Fibroblast of lung (primary cell): ENCODE measurements around the gene NIPAL3. TPM values are rescaled to one million over a fixed set of nuclear protein-coding genes. Genes with fewer than 3 reads are reported as not detected.

Source experiments
- DNase-seq, 2 donors: peaks; one replicate each; pipeline versions ENCODE4 v3.0.0 to v3.0.0-alpha.2; 2010; ENCODE audit warnings: low read depth in 2 of 2
- H2AFZ ChIP-seq: 2 replicates; pipeline ENCODE4 v1.5.1; 2012; ENCODE audit warnings: low read length, control low read depth, inconsistent platforms
- H3K27ac ChIP-seq: 2 replicates; pipeline ENCODE4 v1.5.1; 2011; ENCODE audit warnings: low read length, control low read depth; ENCODE audit not compliant: insufficient read depth
- H3K27me3 ChIP-seq: 2 replicates; pipeline ENCODE4 v1.5.1; 2011; ENCODE audit warnings: mild to moderate bottlenecking, low read length; ENCODE audit not compliant: control insufficient read depth, insufficient read depth
- H3K36me3 ChIP-seq: 2 replicates; pipeline ENCODE4 v1.5.1; 2011; ENCODE audit warnings: low read length; ENCODE audit not compliant: control insufficient read depth, insufficient read depth
- H3K4me1 ChIP-seq: 2 replicates; pipeline ENCODE4 v1.5.1; 2011; ENCODE audit warnings: low read length; ENCODE audit not compliant: control insufficient read depth, insufficient read depth; ENCODE audit errors: extremely low read depth
- H3K4me2 ChIP-seq: 2 replicates; pipeline ENCODE4 v1.5.1; 2011; ENCODE audit warnings: low read length, control low read depth; ENCODE audit not compliant: insufficient read depth; ENCODE audit errors: extremely low read depth
- H3K4me3 ChIP-seq, 4 experiments: fragments of 200-600 bp in 1 of 4; sonication (generic) in 1 of 4; replicated peaks in 1 of 4; 2 replicates each; pipeline ENCODE4 v1.5.1; 2011 to 2016; ENCODE audit warnings: low read length in 4 of 4, low read depth in 3 of 4, mild to moderate bottlenecking in 3 of 4, control low read depth in 2 of 4, inconsistent platforms in 1 of 4, mixed read lengths in 1 of 4; ENCODE audit not compliant: insufficient read depth in 1 of 4; ENCODE audit errors: control extremely low read depth in 1 of 4
- H3K79me2 ChIP-seq: 2 replicates; pipeline ENCODE4 v1.5.1; 2012; ENCODE audit warnings: mild to moderate bottlenecking, low read length, inconsistent platforms; ENCODE audit not compliant: control insufficient read depth, insufficient read depth
- H3K9ac ChIP-seq: 2 replicates; pipeline ENCODE4 v1.5.1; 2011; ENCODE audit warnings: mild to moderate bottlenecking, low read length, control low read depth; ENCODE audit not compliant: insufficient read depth
- H3K9me3 ChIP-seq: 2 replicates; pipeline ENCODE4 v1.5.1; 2012; ENCODE audit warnings: low read depth, low read length; ENCODE audit not compliant: control insufficient read depth, insufficient read depth
- H4K20me1 ChIP-seq: 2 replicates; pipeline ENCODE4 v1.5.1; 2011; ENCODE audit warnings: low read length; ENCODE audit not compliant: control insufficient read depth, insufficient read depth; ENCODE audit errors: extremely low read depth
- EZH2 ChIP-seq: IDR thresholded peaks from 2 replicates; pipeline ENCODE4 v1.5.1; 2012; ENCODE audit warnings: low read length, control low read depth, mild to moderate bottlenecking; ENCODE audit errors: missing control alignments
- polyA minus RNA-seq: library from RNA; depleted of rRNA, polyadenylated mRNA; stranded (reverse); fragments of >200 nt; gene quantifications from 2 replicates; pipeline ENCODE4 v1.2.3, GENCODE V29; 2011; ENCODE audit warnings: low replicate concordance
- polyA plus RNA-seq, 2 donors: library from polyadenylated mRNA; depleted of rRNA in 1 of 2; stranded (reverse) in 1 of 2; unstranded in 1 of 2; fragments of >200 nt; gene quantifications; 2 replicates each; pipeline ENCODE4 v1.2.1, GENCODE V29; 2011 to 2012; ENCODE audit warnings: missing spikeins in 1 of 2
- total RNA-seq: library from RNA; depleted of rRNA; stranded (reverse); fragments of >200 nt; gene quantifications from 2 replicates; pipeline ENCODE4 v1.2.1, GENCODE V29; 2014
- TF ChIP-seq, protein P1 (sequence below), 2 donors: IDR thresholded peaks in 1 of 2; conservative IDR thresholded peaks in 1 of 2; 1 replicate in 1 of 2; 2 replicates in 1 of 2; pipeline ENCODE4 v1.5.1; 2011 to 2012; ENCODE audit warnings: low read length in 2 of 2, control low read depth in 1 of 2, inconsistent platforms in 1 of 2, low read depth in 1 of 2, mild to moderate bottlenecking in 1 of 2

The NIPAL3 gene
- 25.9 and 85.2 TPM in 2 replicates for total RNA-seq
- polyA plus RNA-seq: 42.0 and 65.3 TPM in 2 replicates
- 27.8 and 42.7 TPM in 2 replicates for polyA plus RNA-seq (2012)
- polyA minus RNA-seq: 89.4 and 143 TPM in 2 replicates

DNA sequence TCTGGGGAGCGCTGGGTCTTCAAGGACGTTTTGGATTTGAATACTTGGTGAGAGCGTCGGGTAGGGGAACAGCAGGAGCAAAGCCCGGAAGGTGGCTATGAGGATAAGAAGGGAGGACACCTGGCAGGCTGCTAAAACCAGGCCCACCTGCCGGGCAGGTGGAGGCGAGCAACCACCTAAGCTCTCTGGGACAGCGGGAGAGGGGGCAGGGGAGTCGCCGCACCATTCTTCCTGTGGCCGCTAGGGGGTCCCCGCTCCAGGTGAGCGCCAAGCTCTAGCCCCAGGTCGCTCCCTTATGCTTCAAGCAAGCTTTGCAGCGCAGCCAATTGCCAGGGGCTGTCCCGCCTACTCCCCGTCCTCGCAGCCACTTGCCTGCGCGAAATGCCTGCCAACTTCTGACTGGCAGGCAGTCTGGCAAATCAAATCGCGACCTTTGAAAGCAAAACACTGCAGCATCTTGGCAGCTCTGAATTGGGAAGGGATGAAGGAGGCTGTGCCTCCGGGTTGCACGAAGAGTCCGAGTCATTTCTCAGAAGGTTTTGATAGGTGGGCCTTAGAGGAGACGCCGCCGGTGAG lies at the start of gene NIPAL3:
NIPAL3 (plus strand) TSS at position 469 of the 576 bp plus-strand sequence. CDS start 3,746 bp downstream, outside the sequence.
- Histone ChIP-seq H3K36me3 (peaks cover 1% of the 10 kb centered on the region), H3K9ac (peak within 1 kb of the TSS; percentile 59), H3K27ac (peak within 1 kb of the TSS; percentile 78), H2AFZ (peak within 1 kb of the TSS; percentile 77), H3K4me1 (peaks cover 19% of the 10 kb centered on the region), H3K4me2 (peak within 1 kb of the TSS; percentile 97), H3K79me2 (peaks cover 23% of the 10 kb centered on the region), H4K20me1 (no peaks in the 10 kb centered on the region), H3K9me3 (no peaks in the 10 kb centered on the region), H3K4me3 (peak within 1 kb of the TSS; percentile 76 to 95 (median 86)), H3K27me3 (no peaks in the 10 kb centered on the region)
- peak; percentile 99 to 100 for DNase-seq
- TF ChIP-seq, protein P1, sequence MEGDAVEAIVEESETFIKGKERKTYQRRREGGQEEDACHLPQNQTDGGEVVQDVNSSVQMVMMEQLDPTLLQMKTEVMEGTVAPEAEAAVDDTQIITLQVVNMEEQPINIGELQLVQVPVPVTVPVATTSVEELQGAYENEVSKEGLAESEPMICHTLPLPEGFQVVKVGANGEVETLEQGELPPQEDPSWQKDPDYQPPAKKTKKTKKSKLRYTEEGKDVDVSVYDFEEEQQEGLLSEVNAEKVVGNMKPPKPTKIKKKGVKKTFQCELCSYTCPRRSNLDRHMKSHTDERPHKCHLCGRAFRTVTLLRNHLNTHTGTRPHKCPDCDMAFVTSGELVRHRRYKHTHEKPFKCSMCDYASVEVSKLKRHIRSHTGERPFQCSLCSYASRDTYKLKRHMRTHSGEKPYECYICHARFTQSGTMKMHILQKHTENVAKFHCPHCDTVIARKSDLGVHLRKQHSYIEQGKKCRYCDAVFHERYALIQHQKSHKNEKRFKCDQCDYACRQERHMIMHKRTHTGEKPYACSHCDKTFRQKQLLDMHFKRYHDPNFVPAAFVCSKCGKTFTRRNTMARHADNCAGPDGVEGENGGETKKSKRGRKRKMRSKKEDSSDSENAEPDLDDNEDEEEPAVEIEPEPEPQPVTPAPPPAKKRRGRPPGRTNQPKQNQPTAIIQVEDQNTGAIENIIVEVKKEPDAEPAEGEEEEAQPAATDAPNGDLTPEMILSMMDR (conservative IDR thresholded peaks at IDR 0.05 in 1 of 2, IDR thresholded peaks at IDR 0.05 in 1 of 2; ENCODE audit: low read depth in 1 of 2, low read length in 2 of 2): peak; percentile 38 to 62
- TF ChIP-seq EZH2: no peak

DNA sequence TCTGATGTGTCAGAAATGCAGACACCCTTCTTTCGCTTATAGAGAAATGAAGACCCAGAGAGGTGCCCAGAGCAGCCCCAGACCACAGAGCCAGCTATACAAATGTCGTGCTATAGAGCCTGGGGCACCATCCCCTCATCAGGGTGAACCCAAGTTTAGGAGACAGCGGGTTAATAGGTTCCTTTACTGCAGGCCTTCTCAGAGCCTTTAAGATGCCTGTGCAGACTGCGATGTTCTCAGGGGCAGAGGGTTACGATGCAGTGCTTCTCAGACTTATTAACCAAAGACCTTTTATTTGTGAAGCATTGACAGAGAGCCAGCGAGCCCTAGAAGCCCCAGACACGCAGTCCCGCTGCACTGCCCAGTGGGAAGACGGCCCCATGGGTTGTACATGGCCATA lies 48.9 kb upstream of the NIPAL3 start:
- TF ChIP-seq EZH2: no peak
- TF ChIP-seq, protein P1 (conservative IDR thresholded peaks at IDR 0.05 in 1 of 2, IDR thresholded peaks at IDR 0.05 in 1 of 2; ENCODE audit: low read depth in 1 of 2, low read length in 2 of 2): no peak
- no peak for DNase-seq
- Histone ChIP-seq H3K79me2 (no peaks in the 10 kb centered on the region), H3K4me1 (peaks cover 16% of the 10 kb centered on the region), H4K20me1 (no peaks in the 10 kb centered on the region), H3K9me3 (no peaks in the 10 kb centered on the region), H2AFZ (no peak overlapping the region), H3K4me2 (no peak overlapping the region), H3K4me3 (no peak overlapping the region), H3K9ac (no peak overlapping the region), H3K27me3 (no peaks in the 10 kb centered on the region), H3K36me3 (no peaks in the 10 kb centered on the region), H3K27ac (no peak overlapping the region)

DNA sequence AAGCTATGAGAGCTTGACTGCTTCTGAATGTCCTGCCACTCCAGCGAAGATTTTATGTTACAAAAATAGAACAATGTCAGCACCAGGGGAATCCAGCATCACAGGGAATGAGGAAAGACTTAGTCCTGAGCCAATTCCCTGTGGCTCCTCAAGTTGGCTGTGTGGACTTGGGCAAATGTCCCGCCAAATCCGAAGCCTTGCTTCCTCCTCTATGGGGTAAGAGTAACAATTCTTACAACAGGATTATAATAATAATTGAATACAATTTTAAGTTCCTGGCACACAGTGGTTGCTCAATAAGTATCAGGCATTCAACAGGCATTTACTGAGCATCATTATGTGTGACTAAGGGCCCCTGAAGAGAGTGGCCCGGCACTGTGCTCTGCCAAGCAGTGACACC lies 46.4 kb upstream of the NIPAL3 start:
- no peak for TF ChIP-seq EZH2
- TF ChIP-seq, protein P1 (conservative IDR thresholded peaks at IDR 0.05 in 1 of 2, IDR thresholded peaks at IDR 0.05 in 1 of 2; ENCODE audit: low read depth in 1 of 2, low read length in 2 of 2): no peak
- H3K27ac ChIP-seq: no peak overlapping the region
- no peak overlapping the region for H3K9ac ChIP-seq
- no peak overlapping the region for H2AFZ ChIP-seq
- H3K27me3 ChIP-seq: no peaks in the 10 kb centered on the region
- no peaks in the 10 kb centered on the region for H3K9me3 ChIP-seq
- no peaks in the 10 kb centered on the region for H3K79me2 ChIP-seq
- H3K36me3 ChIP-seq: no peaks in the 10 kb centered on the region
- H3K4me1 ChIP-seq: peaks cover 11% of the 10 kb centered on the region
- H4K20me1 ChIP-seq: no peaks in the 10 kb centered on the region
- peak in 1 of 2 donors; percentile 31 for DNase-seq
- no peak overlapping the region for H3K4me3 ChIP-seq
- no peak overlapping the region for H3K4me2 ChIP-seq
